Common myeloid progenitor, CD34-positive (primary cell): ENCODE data around the gene TEX47.

ENCODE experiments used
- CTCF ChIA-PET: fragments of 350-600 bp; sonication (Branson Sonifier 250); formaldehyde crosslinking; loops from one replicate; lab custom pipeline; 2021; ENCODE audit warnings: antibody characterized with exemption; lab: Charles Lee
- POLR2A ChIA-PET: fragments of 350-600 bp; sonication (Branson Sonifier 250); formaldehyde crosslinking; loops from one replicate; lab custom pipeline; 2021; ENCODE audit warnings: antibody characterized with exemption; lab: Charles Lee
- DNase-seq, 3 donors: peaks; one replicate each; pipeline versions ENCODE4 v3.0.0 to v3.0.0-alpha.2; 2013
- H3K27ac ChIP-seq, 2 experiments: 1 replicate in 1 of 2; 2 replicates in 1 of 2; pipeline ENCODE4 v1.7.0; 2013; ENCODE audit warnings: inconsistent platforms in 2 of 2, low read length in 2 of 2, mild to moderate bottlenecking in 2 of 2, low read depth in 1 of 2, moderate library complexity in 1 of 2; ENCODE audit not compliant: severe bottlenecking in 2 of 2, insufficient read depth in 1 of 2, poor library complexity in 1 of 2
- H3K27me3 ChIP-seq, 5 experiments: replicated peaks in 2 of 5; 1 replicate in 3 of 5; 2 replicates in 2 of 5; pipeline versions ENCODE4 v1.6.1 to v1.7.0; 2013; ENCODE audit warnings: low read length in 4 of 5, mild to moderate bottlenecking in 2 of 5, moderate library complexity in 2 of 5, inconsistent platforms in 1 of 5; ENCODE audit not compliant: insufficient read depth in 5 of 5, control insufficient read depth in 4 of 5
- H3K36me3 ChIP-seq, 4 experiments: 1 replicate in 2 of 4; 2 replicates in 2 of 4; pipeline versions ENCODE4 v1.6.1 to v1.7.0; 2013; ENCODE audit warnings: low read length in 3 of 4, control low read depth in 1 of 4, mild to moderate bottlenecking in 1 of 4; ENCODE audit not compliant: control insufficient read depth in 4 of 4, insufficient read depth in 4 of 4
- H3K4me1 ChIP-seq, 4 experiments: 1 replicate in 3 of 4; 2 replicates in 1 of 4; pipeline versions ENCODE4 v1.6.1 to v1.7.1; 2013; ENCODE audit warnings: low read length in 3 of 4, mild to moderate bottlenecking in 3 of 4, control low read depth in 1 of 4, inconsistent platforms in 1 of 4, moderate library complexity in 1 of 4; ENCODE audit not compliant: control insufficient read depth in 4 of 4, insufficient read depth in 4 of 4; ENCODE audit errors: control extremely low read depth in 1 of 4
- H3K4me3 ChIP-seq, 7 experiments: 1 replicate in 4 of 7; 2 replicates in 3 of 7; pipeline versions ENCODE4 v1.5.1 to v1.7.0; 2013; ENCODE audit warnings: mild to moderate bottlenecking in 7 of 7, low read length in 6 of 7, moderate library complexity in 6 of 7, inconsistent platforms in 2 of 7, low read depth in 2 of 7, control low read depth in 1 of 7; ENCODE audit not compliant: insufficient read depth in 4 of 7, control insufficient read depth in 1 of 7; ENCODE audit errors: extremely low read depth in 1 of 7
- H3K9me3 ChIP-seq, 5 experiments: 1 replicate in 4 of 5; 2 replicates in 1 of 5; pipeline versions ENCODE4 v1.6.1 to v1.7.1; 2013; ENCODE audit warnings: low read length in 4 of 5, mild to moderate bottlenecking in 2 of 5, inconsistent platforms in 1 of 5, low read depth in 1 of 5, moderate library complexity in 1 of 5; ENCODE audit not compliant: control insufficient read depth in 4 of 5, insufficient read depth in 2 of 5; ENCODE audit errors: control extremely low read depth in 1 of 5
- WGBS: methylation state at CpG from one replicate; pipeline ENCODE4 v1.1.5; 2013; ENCODE audit not compliant: insufficient coverage; 5-methylcytosine and 5-hydroxymethylcytosine counted together

The TEX47 gene

DNA sequence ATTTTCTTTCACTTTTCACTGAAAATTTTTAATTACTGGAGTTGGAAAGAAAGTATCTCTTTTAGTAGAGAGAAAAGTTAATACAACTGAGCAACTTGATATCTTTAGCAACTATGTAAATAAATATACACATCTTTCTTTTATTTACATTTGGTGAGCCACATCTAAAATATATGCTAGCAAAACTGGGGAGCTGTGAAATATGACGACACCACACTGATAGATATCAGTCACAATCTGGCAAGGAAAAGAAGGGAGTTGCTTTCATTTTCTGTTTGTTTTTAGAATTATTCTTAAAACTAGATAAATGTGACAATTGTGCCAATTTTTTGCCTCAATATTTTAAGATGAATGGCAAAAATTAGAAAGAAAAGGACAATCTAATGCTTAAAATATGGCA, 38.7 kb downstream of the TEX47 start:
- POLR2A ChIA-PET: no interaction called here

DNA sequence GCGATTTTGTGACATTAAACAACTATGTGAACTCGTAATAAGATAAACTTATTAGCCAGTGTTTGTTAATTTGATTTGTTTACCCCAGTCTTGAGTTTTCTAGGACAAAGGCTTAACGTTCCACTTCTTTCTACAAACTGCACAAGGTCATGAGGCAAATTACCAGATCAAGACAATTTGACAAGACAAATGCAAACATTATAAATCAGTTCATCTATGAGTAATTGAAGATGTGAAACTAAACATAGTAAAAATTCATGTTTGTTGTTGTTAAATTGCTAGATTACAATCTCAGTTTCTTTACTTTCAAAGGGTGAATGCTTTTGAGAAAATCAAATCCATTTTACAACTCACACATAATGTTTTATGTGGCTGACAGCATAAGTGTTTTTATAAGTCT, 49.4 kb downstream of the TEX47 start:
- POLR2A ChIA-PET: no interaction called here
- no peak for DNase-seq
- WGBS: no CpG with 5 or more reads among the region's 3 CpGs
- no peaks in the 10 kb centered on the region for H3K36me3 ChIP-seq
- no peak overlapping the region for H3K27ac ChIP-seq
- CTCF ChIA-PET: no interaction called here
- H3K4me1 ChIP-seq: no peaks in the 10 kb centered on the region
- H3K4me3 ChIP-seq: no peak overlapping the region
- no peaks in the 10 kb centered on the region for H3K9me3 ChIP-seq
- no peaks in the 10 kb centered on the region for H3K27me3 ChIP-seq

More for the DNA sequence above, 38.7 kb downstream of the TEX47 start:
- Histone ChIP-seq H3K4me3 (no peak overlapping the region), H3K9me3 (peaks cover 0 to 2% (median 0%) of the 10 kb centered on the region in 5 experiments), H3K27ac (no peak overlapping the region), H3K27me3 (peaks cover 19 to 67% (median 27%) of the 10 kb centered on the region in 5 experiments), H3K4me1 (peaks cover 0 to 18% (median 8%) of the 10 kb centered on the region in 4 experiments), H3K36me3 (no peaks in the 10 kb centered on the region)
- CTCF ChIA-PET: no interaction called here
- no CpG with 5 or more reads among the region's 1 CpG for WGBS
- peak in 1 of 3 donors; percentile 9 for DNase-seq
